DMS 273 (cell line): ENCODE data around the gene SYTL1.
A peak's percentile ranks its signal among the peaks of the same experiment; 100 is the strongest.

Experiments used
- DNase-seq: peaks from one replicate; lab custom pipeline; 2025; ENCODE audit not compliant: unreplicated experiment; lab: John Stamatoyannopoulos, UW

The SYTL1 gene

GRCh38 chr1:27346991-27347624 lies 5.3 kb downstream of the SYTL1 start:
- no peak for DNase-seq

- peak; percentile 56 for DNase-seq
Measured at GRCh38 chr1:27348861-27349783, 7.3 kb downstream of the SYTL1 start.

GRCh38 chr1:27349784-27350662 lies 8.2 kb downstream of the SYTL1 start:
- DNase-seq, result no peak

- no peak for DNase-seq
Measured at GRCh38 chr1:27350663-27351540, 9.1 kb downstream of the SYTL1 start.

GRCh38 chr1:27351541-27352107 lies 9.8 kb downstream of the SYTL1 start:
- DNase-seq, result no peak

GRCh38 chr1:27353166-27353565 lies 11.3 kb downstream of the SYTL1 start:
- DNase-seq, result no peak

- DNase-seq, result no peak
Measured at GRCh38 chr1:27353629-27354028, 11.8 kb downstream of the SYTL1 start.

- no peak for DNase-seq
Measured at GRCh38 chr1:27355683-27356082, 13.9 kb downstream of the SYTL1 start.

- no peak for DNase-seq
Measured at GRCh38 chr1:27356277-27356618, 14.4 kb downstream of the SYTL1 start.

GRCh38 chr1:27356619-27357280 lies 14.9 kb downstream of the SYTL1 start:
- DNase-seq, result no peak

GRCh38 chr1:27357281-27358037 lies 15.6 kb downstream of the SYTL1 start:
- peak; percentile 83 for DNase-seq

GRCh38 chr1:27358038-27358927 lies 16.5 kb downstream of the SYTL1 start:
- no peak for DNase-seq

GRCh38 chr1:27358928-27359313 lies 17.1 kb downstream of the SYTL1 start:
- DNase-seq, result no peak

GRCh38 chr1:27359822-27360158 lies 18.0 kb downstream of the SYTL1 start:
- DNase-seq, result no peak

GRCh38 chr1:27360159-27361043 lies 18.6 kb downstream of the SYTL1 start:
- DNase-seq, result no peak

GRCh38 chr1:27361044-27361402 lies 19.2 kb downstream of the SYTL1 start:
- DNase-seq, result no peak

- no peak for DNase-seq
Measured at GRCh38 chr1:27361553-27361952, 19.7 kb downstream of the SYTL1 start.
